ENCODE results near the gene NUP62CL.
"Not testable (repeated sequence)": the region's sequence is repeated elsewhere in the genome, so short reads cannot be mapped to it uniquely, and the experiment has no call there.

NUP62CL gene
- total RNA-seq, result 1.9 to 2.8 reads per million in 2 donors

DNA sequence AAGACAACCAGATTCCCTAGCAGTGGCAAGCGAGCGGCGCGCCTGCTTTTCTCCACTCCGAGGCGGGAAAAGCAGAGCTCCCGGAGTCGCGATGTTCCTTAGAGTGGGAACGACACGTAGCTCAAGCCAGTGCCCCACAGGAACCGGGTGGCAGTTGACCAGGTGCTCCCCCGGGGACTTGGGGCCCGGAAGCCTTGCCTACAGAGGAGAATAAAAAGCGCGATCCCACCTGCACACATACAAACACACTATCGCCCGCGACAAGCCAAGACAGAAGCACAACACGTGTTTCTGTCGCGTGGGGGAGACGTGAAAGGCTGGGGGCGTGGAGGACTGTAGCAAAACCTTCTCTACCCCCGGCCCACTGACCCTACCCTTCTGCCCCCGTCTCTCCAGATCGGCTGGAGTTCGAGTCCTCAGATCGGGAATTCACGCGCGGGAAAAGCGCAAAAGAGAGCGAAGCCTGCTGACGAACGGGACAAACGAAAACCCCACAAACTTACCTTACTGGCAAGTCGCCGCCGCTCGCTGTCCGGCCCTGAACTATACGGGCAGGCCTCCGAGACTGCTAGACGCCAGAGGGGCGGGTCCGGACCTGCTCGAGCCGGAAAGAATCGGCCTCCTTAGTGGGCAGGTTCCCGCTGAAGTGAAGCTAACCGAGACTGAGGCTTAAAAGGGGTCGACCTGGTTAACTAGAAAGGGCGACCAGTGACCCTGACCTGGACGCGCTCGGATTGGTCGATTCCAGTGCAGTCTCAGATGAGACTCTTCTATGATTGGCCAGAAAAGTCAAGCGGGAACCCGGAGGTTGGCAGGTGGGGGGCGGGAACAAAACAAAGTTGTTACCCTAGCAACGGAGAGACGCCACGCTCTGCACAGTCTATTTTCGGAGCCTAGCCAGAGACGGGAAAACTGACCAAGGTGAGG, at the start of gene NUP62CL, which contains the start of gene DNAAF6:
TSS of gene NUP62CL (minus strand) at position 664 of the 927 bp plus-strand sequence. CDS start 31,287 bp downstream, outside the sequence.
TSS of gene DNAAF6 (plus strand) at position 842 of the 927 bp plus-strand sequence. CDS start 6,265 bp downstream, outside the sequence.
- DNase-seq, result peak; percentile 12 to 76 (median 48)

GRCh38 chrX:107228486-107228819, 22.2 kb upstream of the NUP62CL start:
- DNase-seq, result no peak

DNA sequence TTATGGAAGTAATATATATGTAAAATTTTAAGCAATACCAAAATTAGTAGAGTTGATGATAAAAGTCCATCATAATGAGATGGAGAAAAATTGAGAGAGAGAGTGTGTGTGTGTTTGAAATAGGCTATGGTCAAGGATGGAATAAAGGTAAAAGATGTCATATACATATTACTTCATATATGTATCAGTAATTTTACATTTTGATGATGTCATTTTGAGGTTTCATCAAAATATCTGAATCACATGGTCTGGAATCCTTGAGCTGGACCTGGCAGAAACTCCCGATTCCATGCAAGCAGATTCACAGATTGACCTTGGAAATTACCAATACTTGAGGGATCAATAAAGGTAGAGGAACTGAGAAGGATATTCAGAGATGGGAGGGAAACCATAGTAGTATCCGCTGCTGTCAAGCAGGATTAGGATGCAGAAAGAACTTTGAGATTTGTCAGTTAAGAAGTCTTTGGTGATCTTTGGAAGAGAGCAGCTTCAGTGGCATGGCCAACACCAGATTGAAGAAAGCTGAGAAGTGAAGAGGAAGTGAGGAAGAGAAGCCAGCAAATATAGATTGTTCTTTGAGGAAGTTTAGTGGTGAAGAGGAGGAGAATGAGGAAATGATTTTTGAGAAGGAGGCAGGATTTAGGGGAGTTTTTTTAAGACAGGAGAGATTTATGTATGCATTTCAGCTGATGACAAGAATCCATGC, 21.7 kb upstream of the NUP62CL start:
- no peak for DNase-seq

- no peak for DNase-seq
Measured at GRCh38 chrX:107226757-107227156, 20.5 kb upstream of the NUP62CL start.

DNA sequence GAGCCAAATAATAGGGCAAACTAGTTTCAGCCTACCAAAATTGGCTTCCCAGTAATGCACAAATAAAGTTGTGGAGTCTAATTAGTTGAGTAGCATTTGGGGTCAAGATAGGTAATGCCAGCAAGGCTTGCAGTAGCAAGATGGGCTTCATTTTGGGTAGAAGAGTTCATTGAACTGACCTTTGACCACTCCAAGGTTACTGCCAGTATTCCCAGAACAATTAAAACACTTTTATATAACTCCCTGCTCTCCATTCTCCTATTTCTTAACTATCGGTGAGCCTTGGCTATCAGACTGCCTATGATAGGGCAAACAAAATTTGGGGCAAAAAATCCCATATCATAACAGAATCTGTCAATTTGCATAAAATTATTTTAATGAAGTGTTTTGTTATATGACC, 7.2 kb upstream of the NUP62CL start:
- DNase-seq, result no peak

- DNase-seq, result no peak
Measured at GRCh38 chrX:107207943-107208342, 1.7 kb upstream of the NUP62CL start.

GRCh38 chrX:107207089-107207488, 856 bp upstream of the NUP62CL start:
- no peak for DNase-seq

- DNase-seq, result no peak
Measured at GRCh38 chrX:107206697-107207065, 448 bp upstream of the NUP62CL start.

- DNase-seq, result no peak
Measured at GRCh38 chrX:107204068-107204605, 2.1 kb downstream of the NUP62CL start.

DNA sequence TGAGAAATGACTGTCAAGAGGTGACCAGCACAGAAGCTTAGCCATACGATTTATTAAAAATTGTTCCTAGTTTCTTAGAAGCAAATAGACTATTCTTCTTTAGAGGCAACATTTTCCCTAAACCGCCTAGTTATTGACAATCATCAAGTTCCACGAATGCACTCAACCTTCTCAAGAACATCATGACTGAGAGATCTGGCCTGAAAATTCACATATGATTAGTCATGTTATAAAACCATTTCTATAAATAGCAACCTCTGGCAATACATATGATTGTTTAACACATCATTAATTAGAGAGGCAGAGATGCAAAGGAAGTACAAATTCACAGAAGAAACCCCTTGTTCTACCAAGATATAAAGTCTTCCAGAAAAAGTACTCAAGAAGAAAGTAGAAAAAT, 6.7 kb downstream of the NUP62CL start:
- no peak for DNase-seq

DNA sequence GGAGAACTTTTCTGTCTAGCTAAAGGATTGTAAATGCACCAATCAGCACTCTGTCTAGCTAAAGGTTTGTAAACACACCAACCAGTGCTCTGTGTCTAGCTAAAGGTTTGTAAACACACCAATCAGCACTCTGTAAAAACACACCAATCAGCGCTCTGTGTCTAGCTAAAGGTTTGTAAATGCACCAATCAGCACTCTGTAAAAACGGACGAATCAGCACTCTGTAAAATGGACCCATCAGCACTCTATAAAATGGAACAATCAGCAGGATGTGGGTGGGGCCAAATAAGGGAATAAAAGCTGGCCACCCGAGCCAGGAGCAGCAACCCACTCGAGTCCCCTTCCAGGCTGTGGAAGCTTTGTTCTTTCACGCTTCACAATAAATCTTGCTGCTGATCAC, 8.2 kb downstream of the NUP62CL start:
- DNase-seq, result not testable (repeated sequence)

GRCh38 chrX:107197319-107197718, 8.9 kb downstream of the NUP62CL start:
- no peak for DNase-seq

DNA sequence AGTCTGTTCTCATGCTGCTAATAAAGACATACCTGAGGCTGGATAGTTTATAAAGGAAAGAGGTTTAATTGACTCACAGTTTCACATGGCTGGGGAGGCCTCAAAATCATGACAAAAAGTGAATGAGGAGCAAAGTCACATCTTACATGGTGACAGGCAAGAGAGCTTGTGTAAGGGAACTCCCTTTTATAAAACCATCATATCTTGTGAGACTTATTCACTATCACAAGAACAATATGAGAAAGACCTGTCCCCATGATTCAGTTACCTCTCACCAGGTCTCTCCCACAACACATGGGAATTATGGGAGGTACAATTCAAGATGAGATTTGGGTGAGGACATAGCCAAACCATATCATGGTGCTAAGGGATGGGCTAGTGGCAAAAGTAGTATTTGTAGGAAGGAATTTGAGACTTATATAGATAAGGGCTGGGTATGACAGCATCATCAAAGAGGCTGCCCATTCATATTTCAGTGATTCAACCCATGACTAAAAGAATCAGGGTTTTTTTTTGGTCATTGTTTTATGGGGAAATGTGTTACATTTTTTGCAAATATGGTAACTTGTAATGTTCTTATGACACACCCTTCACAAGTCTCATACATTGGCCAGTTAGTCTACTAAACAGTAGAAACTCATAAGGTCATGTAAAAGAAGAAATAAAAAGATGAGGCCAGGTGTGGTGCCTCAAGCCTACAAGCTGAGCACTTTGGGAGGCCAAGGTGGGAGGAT, 34.7 kb downstream of the NUP62CL start:
- no peak for DNase-seq

GRCh38 chrX:107168712-107169111, 37.5 kb downstream of the NUP62CL start:
- no peak for DNase-seq

GRCh38 chrX:107168257-107168656, 38.0 kb downstream of the NUP62CL start:
- no peak for DNase-seq

DNA sequence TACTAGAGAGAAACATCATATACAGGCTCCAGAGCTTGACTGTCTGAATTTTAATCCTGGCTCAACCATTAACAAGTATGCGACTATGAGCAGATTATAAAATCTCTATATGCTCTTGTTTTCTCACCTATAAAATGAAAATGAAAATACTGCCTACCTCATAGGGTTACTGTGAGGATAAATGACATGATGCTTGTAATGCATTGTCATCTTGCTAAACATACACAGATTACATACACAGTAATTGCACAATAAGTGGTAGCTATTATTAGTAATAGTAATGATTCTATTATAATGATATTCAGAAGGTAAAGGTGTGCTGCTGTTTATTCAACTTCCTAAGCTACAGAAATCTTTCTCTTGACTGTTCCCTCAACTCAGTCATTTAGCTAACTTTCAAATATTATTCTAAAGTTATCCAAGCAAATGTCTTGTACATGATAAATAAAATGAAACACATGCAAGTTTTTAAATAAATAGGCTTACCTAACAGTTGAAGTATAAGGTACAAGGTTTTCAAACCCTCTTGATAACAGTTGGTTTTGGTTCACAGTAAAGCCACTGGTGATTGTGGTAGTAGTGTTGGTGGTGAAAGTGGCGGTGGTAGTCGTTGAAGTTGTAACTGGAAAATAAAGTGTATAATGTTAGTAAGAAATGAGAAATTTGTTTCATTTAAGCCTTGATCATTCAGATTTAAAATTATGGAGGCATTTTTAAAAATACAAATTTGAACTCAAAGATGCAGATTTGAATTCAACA, 38.9 kb downstream of the NUP62CL start:
- no peak for DNase-seq

- not testable (repeated sequence) for DNase-seq
Measured at GRCh38 chrX:107157618-107158017, 48.6 kb downstream of the NUP62CL start.

DNA sequence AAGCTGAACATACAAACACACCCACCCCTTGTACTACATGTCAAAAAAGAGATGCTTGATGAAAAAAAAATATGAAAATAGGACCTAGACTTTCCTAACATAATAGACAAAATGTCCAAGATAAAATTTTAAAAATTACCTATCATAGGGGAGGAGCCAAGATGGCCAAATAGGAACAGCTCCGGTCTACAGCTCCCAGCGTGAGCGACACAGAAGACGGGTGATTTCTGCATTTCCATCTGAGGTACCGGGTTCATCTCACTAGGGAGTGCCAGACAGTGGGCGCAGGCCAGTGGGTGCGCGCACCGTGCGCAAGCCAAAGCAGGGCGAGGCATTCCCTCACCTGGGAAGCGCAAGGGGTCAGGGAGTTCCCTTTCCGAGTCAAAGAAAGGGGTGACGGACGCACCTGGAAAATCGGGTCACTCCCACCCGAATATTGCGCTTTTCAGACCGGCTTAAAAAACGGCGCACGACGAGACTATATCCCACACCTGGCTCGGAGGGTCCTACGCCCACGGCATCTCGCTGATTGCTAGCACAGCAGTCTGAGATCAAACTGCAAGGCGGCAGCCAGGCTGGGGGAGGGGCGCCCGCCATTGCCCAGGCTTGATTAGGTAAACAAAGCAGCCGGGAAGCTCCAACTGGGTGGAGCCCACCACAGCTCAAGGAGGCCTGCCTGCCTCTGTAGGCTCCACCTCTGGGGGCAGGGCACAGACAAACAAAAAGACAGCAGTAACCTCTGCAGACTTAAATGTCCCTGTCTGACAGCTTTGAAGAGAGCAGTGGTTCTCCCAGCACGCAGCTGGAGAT, 50.4 kb downstream of the NUP62CL start:
- not testable (repeated sequence) for DNase-seq

GRCh38 chrX:107154787-107155620, 51.2 kb downstream of the NUP62CL start:
- peak in 1 of 5 experiments; percentile 8 for DNase-seq

DNA sequence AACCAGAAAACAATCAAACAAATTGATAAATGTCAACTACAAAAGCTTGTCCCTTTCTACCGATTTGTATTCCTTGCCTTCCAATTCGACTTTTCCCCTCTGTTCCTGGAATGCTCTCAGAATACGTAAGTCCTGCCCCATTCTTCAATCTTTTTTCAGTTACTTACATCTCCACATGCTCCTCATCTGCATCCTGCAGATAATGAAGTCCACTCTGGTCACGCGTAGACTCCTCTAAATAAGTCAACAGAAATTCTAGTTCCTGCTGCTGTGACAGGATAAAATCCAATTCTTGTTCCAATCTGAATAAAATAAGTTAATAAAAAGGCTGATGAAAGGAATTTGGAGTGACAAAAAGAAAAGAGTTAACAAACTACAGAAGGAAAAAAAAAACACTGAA, 53.2 kb downstream of the NUP62CL start:
- DNase-seq, result no peak
